ENCODE measurements around the gene HGF.

Gene HGF

DNA sequence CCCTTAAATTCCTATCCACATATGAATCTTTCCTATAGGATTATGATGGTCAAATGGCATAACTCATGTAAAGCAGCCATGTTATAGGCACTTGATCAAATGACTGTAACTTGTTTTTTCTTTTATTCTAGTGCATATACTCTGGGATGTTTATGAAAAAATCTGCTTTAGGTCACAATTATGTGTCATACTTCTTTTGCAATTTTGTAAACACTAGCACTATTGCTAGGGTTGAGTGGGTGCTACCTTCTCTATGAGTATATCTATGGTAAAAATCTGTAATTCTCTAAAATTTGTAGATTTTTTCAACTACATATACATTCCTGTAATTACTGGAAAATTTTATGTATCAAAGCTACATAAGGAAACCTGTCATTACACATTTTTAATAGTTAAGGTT, 50.0 kb downstream of the HGF start:
- DNase-seq (ENCODE audit: low read depth, low spot score), result no peak

- DNase-seq (ENCODE audit: low read depth, low spot score), result peak; percentile 31
These were observed 53.8 kb downstream of the HGF start for GRCh38 chr7:81715984-81716588.

- no peak for DNase-seq (ENCODE audit: low read depth, low spot score)
These were observed 55.5 kb downstream of the HGF start for GRCh38 chr7:81714306-81714705.

DNA sequence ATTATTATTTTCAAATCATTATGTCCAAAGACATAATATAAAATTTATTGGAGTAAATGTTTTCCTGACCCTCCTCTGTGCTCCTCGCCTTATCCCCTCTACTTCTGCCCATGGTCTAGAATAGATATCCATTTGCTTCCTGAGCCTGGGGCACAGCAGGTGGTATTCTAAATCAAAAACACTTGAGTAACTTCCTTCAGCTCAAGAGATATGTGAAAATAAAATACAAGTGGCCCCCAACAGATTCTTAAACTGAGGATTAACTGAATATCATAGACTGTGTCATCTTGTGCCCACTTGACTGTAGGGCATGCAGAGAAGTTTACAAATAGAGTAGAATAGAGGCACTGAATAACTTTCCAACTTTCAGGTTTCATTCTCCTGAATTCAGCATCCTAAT, 59.1 kb downstream of the HGF start:
- peak; percentile 32 for DNase-seq (ENCODE audit: low read depth, low spot score)

DNA sequence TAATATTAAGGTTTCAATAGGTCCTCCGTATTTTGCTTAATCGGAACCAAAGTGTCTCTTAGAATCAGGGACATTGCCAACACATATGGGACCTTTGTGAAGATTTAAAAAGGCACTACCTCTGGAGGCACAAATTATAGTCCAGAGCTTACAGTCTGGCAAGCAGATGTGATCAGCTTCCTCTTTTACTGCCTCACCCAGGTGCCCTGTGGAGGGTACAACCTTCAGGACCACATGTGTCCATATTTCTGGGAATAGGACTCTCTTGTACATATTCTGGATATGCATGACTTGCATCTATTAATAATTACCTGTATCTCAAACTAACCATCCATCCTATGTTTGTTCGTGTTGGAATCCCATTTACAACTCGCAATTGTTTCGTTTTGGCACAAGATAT, 60.0 kb downstream of the HGF start:
- DNase-seq (ENCODE audit: low read depth, low spot score), result no peak

DNA sequence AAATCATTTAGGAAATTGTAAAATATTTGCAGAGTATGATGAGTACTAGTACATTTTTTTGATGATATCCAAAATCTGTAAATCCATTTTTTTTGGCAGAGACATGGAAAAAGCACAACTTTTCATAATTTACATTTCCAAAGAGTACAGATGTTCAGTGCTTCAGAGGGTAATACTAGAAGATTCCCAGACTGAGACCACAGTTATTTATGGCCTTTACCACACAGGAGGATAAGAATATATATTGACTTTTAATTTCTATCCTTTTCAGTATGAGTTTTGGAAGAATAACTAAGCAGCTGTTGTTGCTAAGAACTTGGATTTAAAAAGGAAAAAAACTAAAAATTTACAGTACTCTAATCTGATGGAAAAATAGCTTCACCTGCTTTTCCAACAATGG, 61.9 kb downstream of the HGF start:
- DNase-seq (ENCODE audit: low read depth, low spot score), result no peak

DNA sequence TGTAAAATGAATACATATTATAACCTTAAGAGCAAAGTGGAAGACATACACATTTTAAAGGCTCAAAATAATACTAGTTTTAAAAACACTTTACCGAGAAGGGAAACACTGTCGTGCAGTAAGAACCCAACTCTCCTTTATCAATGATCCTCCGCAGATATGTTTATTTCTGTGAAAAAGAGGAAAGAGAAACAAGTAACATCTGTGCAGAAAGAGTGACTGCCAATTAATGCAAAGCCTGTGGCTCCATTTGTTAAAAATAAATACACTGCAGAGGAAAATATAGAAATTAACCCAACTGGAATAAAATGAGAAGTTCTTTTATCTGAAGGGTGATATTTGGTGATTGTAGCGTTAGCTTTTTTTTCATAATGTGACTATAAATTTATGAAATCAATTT, 62.7 kb downstream of the HGF start:
- DNase-seq (ENCODE audit: low read depth, low spot score), result no peak

DNA sequence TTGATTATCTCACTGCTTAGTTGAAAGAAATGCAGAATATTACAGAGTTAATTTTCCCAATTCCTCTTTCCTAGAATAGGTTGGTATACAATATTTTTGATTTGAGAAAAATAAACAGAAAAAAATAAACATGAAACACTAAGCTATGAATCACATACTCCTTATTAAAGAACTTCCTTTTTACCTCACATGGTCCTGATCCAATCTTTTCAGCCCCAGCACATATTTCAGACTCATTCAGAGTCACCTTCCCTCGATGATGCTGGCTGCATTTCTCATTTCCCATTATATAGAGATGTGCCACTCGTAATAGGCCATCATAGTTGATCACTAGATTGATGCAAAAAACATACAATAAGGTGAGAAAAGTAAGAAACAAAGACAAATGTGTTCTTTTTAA, 64.6 kb downstream of the HGF start:
- DNase-seq (ENCODE audit: low read depth, low spot score), result no peak

GRCh38 chr7:81704595-81704994, 65.3 kb downstream of the HGF start:
- no peak for DNase-seq (ENCODE audit: low read depth, low spot score)

DNA sequence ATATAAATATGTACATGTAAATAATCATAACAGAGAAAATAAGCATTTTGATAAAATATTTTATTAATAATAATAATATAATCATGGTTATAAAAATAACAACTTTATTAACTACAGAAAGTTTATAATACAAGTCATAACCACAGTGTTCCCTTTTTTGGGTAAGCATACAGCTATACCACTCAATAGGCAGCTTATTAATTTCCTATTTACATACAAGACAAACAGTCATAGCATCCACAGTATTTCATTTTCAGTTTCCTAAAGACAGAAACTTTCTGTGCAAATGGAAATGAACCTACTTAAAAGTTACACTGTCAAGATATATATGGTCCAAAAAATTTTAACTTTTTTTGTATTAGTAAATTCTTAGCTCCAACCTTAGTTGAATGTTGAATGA, 70.9 kb downstream of the HGF start:
- DNase-seq (ENCODE audit: low read depth, low spot score), result no peak

GRCh38 chr7:81694711-81695110, 75.1 kb downstream of the HGF start:
- no peak for DNase-seq (ENCODE audit: low read depth, low spot score)

GRCh38 chr7:81693894-81694293, 76.0 kb downstream of the HGF start:
- no peak for DNase-seq (ENCODE audit: low read depth, low spot score)

- DNase-seq (ENCODE audit: low read depth, low spot score), result no peak
These were observed 76.8 kb downstream of the HGF start for GRCh38 chr7:81693080-81693479.

GRCh38 chr7:81692146-81692905, 77.5 kb downstream of the HGF start:
- no peak for DNase-seq (ENCODE audit: low read depth, low spot score)

GRCh38 chr7:81691199-81691821, 78.5 kb downstream of the HGF start:
- DNase-seq (ENCODE audit: low read depth, low spot score), result no peak

DNA sequence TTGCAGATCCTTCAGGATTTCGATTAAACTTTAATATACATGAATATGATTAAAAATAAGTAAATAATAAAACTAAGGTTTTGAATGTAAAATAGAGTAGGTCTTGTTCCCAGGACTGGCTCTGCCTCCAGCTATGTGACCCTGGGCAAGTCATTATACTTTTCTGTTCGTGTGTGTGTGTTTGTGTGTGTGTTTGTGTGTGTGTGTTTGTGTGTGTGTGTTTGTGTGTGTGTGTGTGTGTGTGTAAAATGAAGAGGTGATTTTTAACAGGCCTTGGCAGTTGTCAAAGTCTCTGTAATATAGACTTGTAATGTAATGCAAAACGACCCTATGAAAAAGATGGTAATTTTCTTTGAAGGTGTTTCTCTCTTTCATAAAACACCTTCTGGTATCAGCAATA, 79.2 kb downstream of the HGF start:
- DNase-seq (ENCODE audit: low read depth, low spot score), result no peak

DNA sequence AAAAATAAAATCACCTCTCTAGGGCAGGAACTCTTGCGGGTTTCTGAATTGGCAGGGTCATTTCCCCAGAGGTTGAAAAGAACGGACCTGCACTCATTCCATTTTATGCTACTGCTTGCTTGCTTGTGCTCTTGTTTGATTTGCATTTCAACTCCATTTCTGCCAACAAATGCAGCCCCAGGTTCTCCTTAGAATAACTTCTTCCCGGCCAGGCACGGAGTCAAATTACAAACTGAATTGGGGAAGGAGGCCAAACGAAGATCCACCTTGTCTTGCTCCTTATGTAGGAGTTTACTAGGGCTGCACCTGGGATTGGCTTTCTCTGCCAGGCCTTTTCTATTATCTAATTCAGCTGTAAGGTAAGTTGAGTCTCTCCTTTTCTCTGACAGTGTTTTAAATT, 79.6 kb downstream of the HGF start:
- DNase-seq (ENCODE audit: low read depth, low spot score), result no peak

DNA sequence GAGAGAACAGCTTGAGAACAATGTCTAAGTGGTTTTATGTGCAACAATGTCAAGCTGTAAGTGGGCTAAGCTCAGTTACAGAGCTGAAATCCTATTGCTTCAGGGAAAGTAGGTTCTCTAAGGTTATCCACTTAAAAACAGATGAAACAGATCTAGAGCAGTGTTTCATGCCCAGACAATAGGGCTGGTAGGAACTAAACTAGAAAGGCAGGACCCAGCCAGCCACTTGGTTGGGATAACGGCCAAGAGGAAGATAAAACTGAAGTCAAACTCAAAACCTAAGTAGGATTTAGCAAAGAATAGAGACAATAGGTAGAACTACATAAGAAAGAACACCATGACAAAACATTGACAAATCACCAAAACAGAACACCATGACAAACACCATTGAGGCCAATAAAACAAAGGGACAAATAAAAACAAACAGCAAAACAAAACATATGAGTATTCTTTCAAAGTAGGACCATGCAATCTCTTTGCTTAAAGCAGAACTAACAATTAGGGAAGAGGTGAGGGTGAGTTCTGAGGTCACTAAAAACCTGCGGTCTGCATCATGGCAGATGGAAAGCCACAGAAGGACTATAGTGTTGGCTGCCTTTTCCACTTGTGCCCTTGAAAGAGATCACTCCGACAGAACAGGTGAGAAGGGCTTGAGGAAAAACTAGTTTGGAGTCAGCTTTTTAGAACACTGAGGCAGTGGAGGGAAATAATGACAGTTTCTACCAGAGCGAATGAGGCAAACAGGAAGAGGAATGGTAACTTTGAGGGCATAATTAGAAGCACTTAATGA, 81.0 kb downstream of the HGF start:
- DNase-seq (ENCODE audit: low read depth, low spot score), result no peak

GRCh38 chr7:81687062-81687461, 82.8 kb downstream of the HGF start:
- no peak for DNase-seq (ENCODE audit: low read depth, low spot score)

DNA sequence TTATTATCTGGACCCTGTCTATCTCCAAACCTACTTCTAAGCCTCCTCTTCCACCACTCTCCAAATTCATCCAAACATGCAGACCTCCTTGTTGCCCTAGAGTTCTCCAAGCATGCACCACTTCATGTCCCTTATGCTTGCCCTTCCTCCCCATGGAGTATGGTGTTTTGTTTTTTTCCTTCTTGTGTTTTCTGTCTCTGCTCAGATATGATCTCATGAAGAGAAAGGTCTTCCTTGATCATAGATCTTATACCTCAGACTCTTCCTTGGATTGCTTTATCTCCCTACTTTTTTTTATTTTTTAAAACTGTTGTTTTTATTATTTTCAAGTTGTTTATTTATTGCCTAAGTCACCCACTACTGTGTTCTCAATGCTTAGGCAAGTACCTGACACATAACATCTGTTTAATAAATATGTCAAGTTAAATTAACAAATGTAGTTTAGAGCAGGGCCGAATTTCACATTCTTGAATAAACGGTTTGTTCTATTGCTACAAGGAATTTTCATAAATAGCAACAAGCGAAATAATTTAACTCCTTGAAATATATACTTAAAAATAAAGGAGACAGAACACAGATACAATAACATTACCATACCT, 84.5 kb downstream of the HGF start:
- no peak for DNase-seq (ENCODE audit: low read depth, low spot score)

DNA sequence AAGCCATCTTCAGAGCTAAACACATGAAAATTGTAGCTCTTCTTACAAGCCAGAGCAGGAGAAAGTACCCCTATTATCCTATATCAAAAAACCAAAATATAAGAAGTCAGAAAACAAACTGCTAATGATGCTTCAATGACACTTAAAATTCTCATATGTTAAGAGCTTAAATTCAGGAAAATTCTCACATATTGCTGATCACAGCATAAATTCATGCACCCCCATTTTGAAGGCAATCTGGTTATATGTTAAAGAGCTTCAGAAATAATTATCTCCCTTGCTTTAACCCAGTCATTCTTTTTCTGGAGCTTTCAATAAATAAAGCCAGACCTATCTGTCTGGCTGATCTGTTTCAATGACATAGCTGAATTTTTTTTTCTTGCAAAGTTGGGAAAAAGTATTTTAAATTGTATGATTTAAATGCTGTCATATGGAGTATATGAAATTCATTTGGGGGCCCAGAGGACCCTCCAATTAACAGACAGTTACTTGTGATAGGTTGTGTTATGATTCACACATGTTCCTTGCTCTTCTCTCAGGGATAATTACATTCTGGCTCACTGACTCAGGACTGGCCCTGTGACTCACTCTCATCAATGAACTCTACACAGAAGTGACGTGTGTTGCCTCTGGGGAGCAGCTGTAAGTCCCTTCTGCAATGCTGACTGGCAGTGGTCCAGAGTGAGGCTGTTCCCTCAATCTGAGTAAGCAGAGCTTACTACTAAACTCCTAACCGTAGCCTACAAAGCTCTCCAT, 85.2 kb downstream of the HGF start:
- peak; percentile 98 for DNase-seq (ENCODE audit: low read depth, low spot score)

All from smooth muscle cell of the brain vasculature (primary cell).